GM19193 (cell line): ENCODE data around the gene ARVCF.

Experiments used
- POLR2A ChIP-seq: IDR thresholded peaks from 4 replicates; pipeline ENCODE4 v1.6.1; 2011; ENCODE audit not compliant: insufficient read depth, insufficient read length; ENCODE audit errors: extremely low read depth

The ARVCF gene

GRCh38 chr22:19958083-19959042, 58.3 kb downstream of the ARVCF start:
- TF ChIP-seq POLR2A, result no peak

GRCh38 chr22:19957445-19957844, 59.2 kb downstream of the ARVCF start:
- TF ChIP-seq POLR2A, result no peak

GRCh38 chr22:19955241-19956128, 61.1 kb downstream of the ARVCF start:
- no peak for TF ChIP-seq POLR2A

- TF ChIP-seq POLR2A, result no peak
These were observed 65.3 kb downstream of the ARVCF start for GRCh38 chr22:19951346-19951745.

DNA sequence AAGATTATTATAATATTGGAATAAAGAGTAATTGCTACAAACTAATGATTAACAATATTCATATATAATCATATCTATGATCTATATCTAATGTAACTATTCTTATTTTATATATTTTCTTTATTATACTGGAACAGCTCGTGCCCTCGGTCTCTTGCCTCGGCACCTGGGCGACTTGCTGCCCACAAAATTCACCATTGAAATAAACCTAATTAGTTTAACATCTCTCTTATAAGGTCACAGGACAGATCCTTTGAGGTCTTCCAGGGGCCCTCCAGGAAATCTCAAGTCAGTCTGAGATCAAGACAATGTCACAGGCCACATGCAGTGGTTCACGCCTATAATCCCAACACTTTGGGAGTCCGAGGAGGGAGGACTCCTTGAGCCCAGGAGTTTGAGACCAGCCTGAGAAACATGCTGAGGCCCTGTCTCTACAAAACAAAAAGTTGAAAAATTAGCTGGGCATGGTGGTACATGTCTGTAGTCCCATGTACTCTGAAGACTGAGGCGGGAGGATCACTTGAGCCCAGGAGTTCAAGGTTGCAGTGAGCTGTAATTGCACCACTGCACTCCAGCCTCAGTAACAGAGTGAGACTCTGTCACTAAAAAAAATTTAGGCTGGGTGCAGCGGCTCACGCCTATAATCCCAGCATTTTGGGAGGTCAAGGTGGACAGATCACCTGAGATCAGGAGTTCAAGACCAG, 68.4 kb downstream of the ARVCF start:
- TF ChIP-seq POLR2A, result no peak

- TF ChIP-seq POLR2A, result no peak
These were observed 73.3 kb downstream of the ARVCF start for GRCh38 chr22:19943082-19944026.

DNA sequence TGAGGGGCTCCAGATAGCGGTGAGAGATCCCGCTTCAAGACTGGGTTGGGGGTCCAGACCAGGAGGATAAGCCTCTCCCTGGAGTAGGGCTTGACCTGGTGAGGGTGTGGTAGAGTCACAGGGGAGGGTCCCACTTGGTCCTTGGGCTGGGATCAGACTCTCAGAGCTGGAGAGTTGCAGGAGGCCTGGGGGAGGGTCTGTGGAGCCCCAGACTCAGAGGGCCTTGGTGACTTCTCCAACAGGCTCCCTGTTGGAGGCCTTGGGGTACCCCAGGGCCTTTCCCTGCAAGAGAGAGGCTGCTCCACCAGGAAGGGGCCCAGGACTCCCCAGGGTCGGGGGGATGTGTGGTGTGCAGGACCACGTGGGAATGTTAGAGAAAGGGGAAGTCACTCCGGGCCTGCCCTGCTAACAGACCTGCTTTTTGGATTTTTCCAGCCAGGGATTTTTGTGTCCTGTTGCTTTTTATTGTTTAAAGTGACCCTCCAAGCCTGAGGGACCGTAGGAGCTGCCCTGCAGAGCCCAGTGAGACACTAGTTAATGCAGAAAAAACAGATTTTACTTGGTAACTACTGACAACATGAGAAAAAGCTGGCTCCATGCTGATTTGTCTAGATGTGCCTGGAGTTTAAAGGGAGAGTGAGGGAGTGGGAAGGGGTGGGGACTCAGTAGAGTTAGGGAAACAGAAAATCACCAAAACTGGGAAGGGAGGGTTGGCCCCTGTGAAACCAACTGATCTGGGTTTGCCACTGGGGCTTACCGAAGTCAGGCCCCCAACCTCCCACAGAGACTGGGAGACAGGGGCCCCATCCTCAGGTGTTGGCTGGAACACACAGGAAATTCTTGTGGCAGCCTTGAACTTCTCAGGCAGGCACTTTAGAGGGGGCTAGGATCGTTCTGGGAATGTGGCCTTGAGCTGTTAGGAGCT, 74.2 kb downstream of the ARVCF start:
- no peak for TF ChIP-seq POLR2A

- peak; percentile 84 for TF ChIP-seq POLR2A
These were observed 75.1 kb downstream of the ARVCF start, which contains the start of the genes COMT and TXNRD2 for GRCh38 chr22:19941365-19942082. Gene COMT (plus strand): TSS chr22:19941772. CDS start chr22:19962527, 20,755 bp downstream. Gene TXNRD2 (minus strand): TSS chr22:19941818. CDS start chr22:19941803, 15 bp downstream.

GRCh38 chr22:19940536-19941364, 75.9 kb downstream of the ARVCF start:
- TF ChIP-seq POLR2A, result no peak

GRCh38 chr22:19937616-19938473, 78.8 kb downstream of the ARVCF start:
- TF ChIP-seq POLR2A, result no peak
